GM12874 (cell line): ENCODE data around the gene HECA.
A peak's percentile ranks its signal among the peaks of the same experiment; 100 is the strongest.

Source experiments
- CTCF ChIP-seq: IDR thresholded peaks from 2 replicates; pipeline ENCODE4 v1.5.1; 2011; ENCODE audit warnings: low read depth, mild to moderate bottlenecking, control low read depth, low read length, moderate library complexity; ENCODE audit not compliant: insufficient read depth

Gene HECA

DNA sequence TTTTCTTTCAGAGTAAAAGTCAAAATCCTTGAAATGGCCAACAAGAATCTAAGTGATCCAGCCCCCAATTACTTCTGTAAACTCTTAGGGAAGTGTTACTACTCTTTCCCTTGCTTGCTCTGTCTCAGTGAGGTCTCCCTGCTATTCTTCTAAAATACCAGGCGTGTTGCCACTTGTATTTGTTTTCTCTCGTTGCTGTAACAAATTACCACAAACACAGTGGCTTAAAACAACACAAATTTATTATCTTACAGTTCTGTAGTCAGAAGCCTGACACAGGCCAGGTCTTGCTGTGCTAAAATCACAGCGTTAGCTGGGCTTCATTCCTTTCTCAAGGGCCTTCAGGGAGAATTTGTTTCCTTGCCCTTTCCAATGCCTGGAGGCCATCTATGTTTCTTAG lies 59.9 kb downstream of the HECA start:
- no peak for TF ChIP-seq CTCF

- TF ChIP-seq CTCF, result no peak
Measured at GRCh38 chr6:139198529-139199288, 63.8 kb downstream of the HECA start.

- no peak for TF ChIP-seq CTCF
Measured at GRCh38 chr6:139201378-139201777, 66.5 kb downstream of the HECA start.

DNA sequence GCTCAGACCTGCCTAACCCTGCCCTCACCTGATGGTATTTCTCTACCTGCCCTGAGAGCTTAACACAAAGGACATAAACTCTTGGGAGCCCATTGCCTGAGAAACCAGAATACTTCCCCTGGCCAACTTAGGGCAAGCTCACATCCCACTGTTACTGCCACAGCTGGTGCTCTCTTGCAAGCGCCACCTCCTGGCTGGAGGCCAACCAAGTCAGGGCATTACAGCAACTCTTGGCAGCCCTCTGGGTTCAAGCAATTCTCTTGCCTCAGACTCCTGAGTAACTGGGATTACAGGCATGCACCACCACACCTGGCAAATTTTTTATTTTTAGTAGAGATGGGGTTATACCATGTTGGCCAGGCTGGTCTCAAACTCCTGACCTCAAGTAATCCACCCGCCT lies 70.1 kb downstream of the HECA start:
- TF ChIP-seq CTCF, result no peak

GRCh38 chr6:139205843-139206242 lies 71.0 kb downstream of the HECA start:
- no peak for TF ChIP-seq CTCF

- peak; percentile 88 for TF ChIP-seq CTCF
Measured at GRCh38 chr6:139219271-139219729, 84.4 kb downstream of the HECA start.

DNA sequence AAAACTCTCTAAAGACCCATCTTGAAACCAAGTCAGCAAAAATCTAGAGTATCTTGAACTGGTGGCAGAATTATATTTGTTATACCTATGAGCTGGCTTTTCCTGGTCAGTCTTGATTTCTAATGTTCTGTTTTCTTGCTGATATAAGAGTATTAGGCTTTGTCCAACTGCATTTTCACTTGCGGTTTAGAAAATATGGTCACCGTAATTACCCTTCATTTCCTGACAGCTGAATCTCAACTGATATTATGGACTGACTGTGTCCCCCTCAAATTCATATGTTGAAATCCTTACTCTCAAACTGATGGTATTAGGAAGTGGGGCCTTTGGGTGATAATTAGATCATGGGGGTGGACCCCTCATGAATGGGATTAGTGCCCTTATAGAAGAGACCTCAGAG lies 84.9 kb downstream of the HECA start:
- TF ChIP-seq CTCF, result no peak
